HepG2 (cell line): ENCODE results near the gene ARHGAP12. TPM values are rescaled to one million over a fixed set of nuclear protein-coding genes. Genes with fewer than 3 reads are reported as not detected.

ENCODE experiments used
- ARID5B ChIP-seq: IDR thresholded peaks from 2 replicates; pipeline ENCODE4 v1.4.0; 2020; ENCODE audit warnings: mild to moderate bottlenecking, missing genetic modification reagents
- EZH2 ChIP-seq: conservative IDR thresholded peaks from 2 replicates; pipeline ENCODE4 v1.6.1; 2012; ENCODE audit warnings: mild to moderate bottlenecking, low read depth, low read length, moderate library complexity
- HMG20A ChIP-seq: IDR thresholded peaks from 2 replicates; pipeline ENCODE4 v1.6.1; 2016; ENCODE audit warnings: borderline replicate concordance
- HNRNPUL1 ChIP-seq: fragments of 200-400 bp; formaldehyde crosslinking; IDR thresholded peaks from 2 replicates; pipeline ENCODE4 v1.6.1; 2017; ENCODE audit warnings: low read depth, mild to moderate bottlenecking, low read length, moderate library complexity
- NFAT5 ChIP-seq: sonication (generic); formaldehyde crosslinking; IDR thresholded peaks from 2 replicates; pipeline ENCODE4 v1.4.0; 2020; ENCODE audit warnings: missing genetic modification reagents
- NR2C2 ChIP-seq: sonication (generic); formaldehyde crosslinking; IDR thresholded peaks from 2 replicates; pipeline ENCODE4 v1.4.0; 2020; ENCODE audit warnings: missing genetic modification reagents, mild to moderate bottlenecking, moderate library complexity, borderline replicate concordance
- PAXIP1 ChIP-seq: sonication (generic); formaldehyde crosslinking; conservative IDR thresholded peaks from 2 replicates; pipeline ENCODE4 v1.4.0; 2020; ENCODE audit warnings: mild to moderate bottlenecking, missing genetic modification reagents, moderate library complexity
- SAP130 ChIP-seq: IDR thresholded peaks from 2 replicates; pipeline ENCODE4 v1.6.1; 2016; ENCODE audit warnings: low read depth
- THAP8 ChIP-seq: sonication (generic); formaldehyde crosslinking; IDR thresholded peaks from 2 replicates; pipeline ENCODE4 v1.5.1; 2020; ENCODE audit warnings: missing genetic modification reagents, mild to moderate bottlenecking, borderline replicate concordance
- TMF1 ChIP-seq: sonication (generic); formaldehyde crosslinking; IDR thresholded peaks from 2 replicates; pipeline ENCODE4 v1.8.1; 2022; ENCODE audit warnings: low read depth, missing genetic modification reagents
- ZBTB8A ChIP-seq: sonication (generic); formaldehyde crosslinking; IDR thresholded peaks from 2 replicates; pipeline ENCODE4 v1.4.0; 2020; ENCODE audit warnings: mild to moderate bottlenecking, low read depth, missing genetic modification reagents, borderline replicate concordance
- ZNF138 ChIP-seq: sonication (generic); formaldehyde crosslinking; IDR thresholded peaks from 2 replicates; pipeline ENCODE4 v1.5.0; 2020; ENCODE audit warnings: mild to moderate bottlenecking, low read depth, missing genetic modification reagents
- ZNF292 ChIP-seq: sonication (generic); formaldehyde crosslinking; IDR thresholded peaks from 2 replicates; pipeline ENCODE4 v1.8.1; 2022; ENCODE audit warnings: mild to moderate bottlenecking, low read depth, missing genetic modification reagents, borderline replicate concordance
- ZNF605 ChIP-seq: sonication (generic); formaldehyde crosslinking; IDR thresholded peaks from 2 replicates; pipeline ENCODE4 v1.8.0; 2022; ENCODE audit warnings: mild to moderate bottlenecking, missing genetic modification reagents
- ZNF672 ChIP-seq: sonication (generic); formaldehyde crosslinking; IDR thresholded peaks from 2 replicates; pipeline ENCODE4 v1.8.1; 2022; ENCODE audit warnings: missing genetic modification reagents
- ZNF776 ChIP-seq: sonication (generic); formaldehyde crosslinking; IDR thresholded peaks from 2 replicates; pipeline ENCODE4 v1.4.0; 2020; ENCODE audit warnings: mild to moderate bottlenecking, missing genetic modification reagents
- ZSCAN9 ChIP-seq: IDR thresholded peaks from 2 replicates; pipeline ENCODE4 v1.6.1; 2016; ENCODE audit warnings: borderline replicate concordance
- polyA plus RNA-seq, 8 experiments: library from polyadenylated mRNA; depleted of rRNA in 3 of 8; stranded (reverse) in 7 of 8; unstranded in 1 of 8; fragments of >200 nt; fragmentation: Illumina TruSeq in 4 of 8; extraction: Trizol in 4 of 8; gene quantifications; 2 replicates each; pipeline versions ENCODE4 v1.2.1 to v1.2.3, GENCODE V29; 2011 to 2016; ENCODE audit warnings: low read depth in 4 of 8, missing spikeins in 1 of 8, mixed read lengths in 1 of 8; ENCODE audit not compliant: insufficient read depth in 1 of 8
- total RNA-seq, 5 experiments: library from RNA; depleted of rRNA; stranded (reverse); fragments of >200 nt; fragmentation: Illumina TruSeq; extraction: Trizol; gene quantifications; 2 replicates each; pipeline ENCODE4 v1.2.3, GENCODE V29; 2016; ENCODE audit warnings: low read depth in 1 of 5

The ARHGAP12 gene
- total and polyA plus RNA-seq, 2 of the 13 experiments (the other 11 are each of a cell fraction or from before 2014, with no cell fraction given) = 25.0 to 54.6 TPM

GRCh38 chr10:31942892-31943291, 14.3 kb upstream of the ARHGAP12 start (continued):
- TF ChIP-seq PAXIP1 (CRISPR knock-in tag) (peak; percentile 90), ZBTB8A (CRISPR knock-in tag) (no peak), ZNF776 (CRISPR knock-in tag) (no peak), ARID5B (CRISPR knock-in tag) (peak; percentile 66), ZNF292 (CRISPR knock-in tag) (peak; percentile 62; the same call in 1 of the 2 replicates), HNRNPUL1 (no peak), ZNF605 (no peak), ZNF138 (CRISPR knock-in tag) (no peak), HMG20A (peak; percentile 40; the same call in 1 of the 2 replicates), THAP8 (CRISPR knock-in tag) (no peak), SAP130 (CRISPR knock-in tag) (peak; percentile 68), ZSCAN9 (CRISPR knock-in tag) (0 out of 2 replicates have a peak, but pooled peaks have one; percentile 46), EZH2 (no peak), NR2C2 (CRISPR knock-in tag) (0 out of 2 replicates have a peak, but pooled peaks have one; percentile 32), TMF1 (no peak), ZNF672 (CRISPR knock-in tag) (no peak), NFAT5 (no peak)
